GM12878 (cell line): ENCODE results near the gene NUP62. TPM values are rescaled to one million over a fixed set of nuclear protein-coding genes. Genes with fewer than 3 reads are reported as not detected.
A peak's percentile ranks its signal among the peaks of the same experiment; 100 is the strongest.

Source experiments
- ATAC-seq: fragments of 200-7000 bp; cut with Tn5 transposase; 3 replicates; pipeline ENCODE4 v1.9.1; 2020; ENCODE audit warnings: mild to moderate bottlenecking, moderate library complexity
- BruUV-seq: library from RNA; stranded (reverse); fragments of 400-500 nt; replicated peaks from 2 replicates; lab custom pipeline; 2021; lab: Mats Ljungman, UMichigan
- CTCF ChIA-PET: fragments of 300-600 bp; sonication (Branson Sonifier 250); formaldehyde crosslinking; extraction: SDS; loops from one replicate; lab custom pipeline; 2021; ENCODE audit warnings: inconsistent platforms; lab: Yijun Ruan, JAX
- POLR2A ChIA-PET: fragments of 350-600 bp; formaldehyde crosslinking; extraction: SDS; loops from one replicate; lab custom pipeline; 2021; ENCODE audit warnings: inconsistent platforms; lab: Charles Lee
- RAD21 ChIA-PET: fragments of 300-600 bp; sonication (Branson Sonifier 250); formaldehyde crosslinking; loops from one replicate; lab custom pipeline; 2023; ENCODE audit warnings: antibody characterized with exemption; ENCODE audit not compliant: unreplicated experiment; lab: Charles Lee
- SMC1A ChIA-PET: fragments of 300-600 bp; sonication (Branson Sonifier 250); formaldehyde crosslinking; loops from one replicate; lab custom pipeline; 2023; ENCODE audit not compliant: unreplicated experiment, uncharacterized antibody; lab: Charles Lee
- DNase-seq: peaks from one replicate; pipeline ENCODE4 v3.0.0-alpha.2; 2011; ENCODE audit warnings: low read depth, low spot score
- FAIRE-seq: peaks from 3 replicates; lab custom pipeline; 2011; peaks lifted over from hg19 to GRCh38; lab: Jason Lieb, UNC
- H2AFZ ChIP-seq: 2 replicates; pipeline ENCODE4 v1.6.0; 2011; ENCODE audit warnings: low read depth, low read length, control low read depth; ENCODE audit not compliant: control insufficient read depth
- H3K27ac ChIP-seq: 2 replicates; pipeline ENCODE4 v1.5.1; 2011; ENCODE audit warnings: control low read depth; ENCODE audit not compliant: control insufficient read depth, insufficient read depth
- H3K27me3 ChIP-seq, 2 experiments: replicated peaks in 1 of 2; 2 replicates each; pipeline versions ENCODE4 v1.6.0 to v1.6.1; 2011; ENCODE audit warnings: low read length in 1 of 2; ENCODE audit not compliant: control insufficient read depth in 2 of 2, insufficient read depth in 2 of 2
- H3K36me3 ChIP-seq, 2 experiments: 2 replicates each; pipeline ENCODE4 v1.5.1; 2011; ENCODE audit warnings: low read length in 1 of 2; ENCODE audit not compliant: control insufficient read depth in 2 of 2, insufficient read depth in 2 of 2
- H3K4me1 ChIP-seq: 2 replicates; pipeline ENCODE4 v1.6.1; 2011; ENCODE audit warnings: mild to moderate bottlenecking, low read length, moderate library complexity, mixed read lengths; ENCODE audit not compliant: control insufficient read depth, insufficient read depth
- H3K4me2 ChIP-seq: 2 replicates; pipeline ENCODE4 v1.6.0; 2011; ENCODE audit warnings: control low read depth; ENCODE audit not compliant: control insufficient read depth, insufficient read depth
- H3K4me3 ChIP-seq: fragments of 200-600 bp; sonication (generic); 2 replicates; pipeline ENCODE4 v1.5.1; 2016
- H3K79me2 ChIP-seq: 2 replicates; pipeline ENCODE4 v1.6.0; 2011; ENCODE audit warnings: low read length; ENCODE audit not compliant: control insufficient read depth, insufficient read depth
- H3K9ac ChIP-seq: 2 replicates; pipeline ENCODE4 v1.8.0; 2011; ENCODE audit warnings: low read length, control low read depth, mixed read lengths; ENCODE audit not compliant: control insufficient read depth, insufficient read depth
- H3K9me3 ChIP-seq: replicated peaks from 3 replicates; pipeline ENCODE4 v1.5.1; 2011; ENCODE audit warnings: mild to moderate bottlenecking, low read length; ENCODE audit not compliant: control insufficient read depth, insufficient read depth
- H4K20me1 ChIP-seq: 2 replicates; pipeline ENCODE4 v1.6.0; 2011; ENCODE audit not compliant: control insufficient read depth, insufficient read depth
- BCL11A ChIP-seq: IDR thresholded peaks from 2 replicates; pipeline ENCODE4 v1.6.1; 2011; ENCODE audit warnings: low read depth, low read length
- BHLHE40 ChIP-seq, 2 experiments: fragments of 450-650 bp in 1 of 2; IDR thresholded peaks; 2 replicates each; pipeline ENCODE4 v1.6.1; 2011 to 2017; ENCODE audit warnings: low read depth in 2 of 2, borderline replicate concordance in 1 of 2, improper control_type of control experiment in 1 of 2, low read length in 1 of 2, mild to moderate bottlenecking in 1 of 2
- CBFB ChIP-seq: IDR thresholded peaks from 2 replicates; pipeline ENCODE4 v1.6.1; 2016; ENCODE audit warnings: antibody characterized with exemption, low read depth
- CBX3 ChIP-seq: fragments of 200-600 bp; sonication (generic); IDR thresholded peaks from 2 replicates; pipeline ENCODE4 v1.6.1; 2016; ENCODE audit warnings: low read depth, borderline replicate concordance
- IKZF2 ChIP-seq, 2 experiments: fragments of 450-650 bp; IDR thresholded peaks; 2 replicates each; pipeline ENCODE4 v1.6.1; 2017; ENCODE audit warnings: mild to moderate bottlenecking in 2 of 2, moderate library complexity in 2 of 2
- KAT2A ChIP-seq: conservative IDR thresholded peaks from 2 replicates; pipeline ENCODE4 v1.6.1; 2011; ENCODE audit warnings: low read depth, low read length; ENCODE audit not compliant: control insufficient read depth
- POLR2A ChIP-seq: IDR thresholded peaks from 2 replicates; pipeline ENCODE4 v1.6.1; 2011; ENCODE audit warnings: low read depth, mild to moderate bottlenecking, low read length
- POLR2AphosphoS2 ChIP-seq: IDR thresholded peaks from 2 replicates; pipeline ENCODE4 v1.6.1; 2011; ENCODE audit warnings: low read depth, mild to moderate bottlenecking, low read length, improper control_type of control experiment, moderate library complexity
- POLR2AphosphoS5 ChIP-seq: IDR thresholded peaks from 2 replicates; pipeline ENCODE4 v1.6.1; 2011; ENCODE audit warnings: mild to moderate bottlenecking, low read length, inconsistent platforms
- RUNX3 ChIP-seq: IDR thresholded peaks from 2 replicates; pipeline ENCODE4 v1.6.1; 2012; ENCODE audit warnings: low read length, inconsistent platforms
- SMAD5 ChIP-seq: IDR thresholded peaks from 2 replicates; pipeline ENCODE4 v1.6.1; 2016; ENCODE audit warnings: antibody characterized with exemption, low read depth
- SMARCA5 ChIP-seq: fragments of 450-650 bp; IDR thresholded peaks from 2 replicates; pipeline ENCODE4 v1.6.1; 2017; ENCODE audit warnings: mild to moderate bottlenecking
- TCF12 ChIP-seq: IDR thresholded peaks from 2 replicates; pipeline ENCODE4 v1.6.1; 2011; ENCODE audit warnings: low read depth, mild to moderate bottlenecking, low read length
- ZBED1 ChIP-seq: IDR thresholded peaks from 2 replicates; pipeline ENCODE4 v1.6.1; 2016; ENCODE audit warnings: borderline replicate concordance
- WGBS: methylation state at CpG from one replicate; pipeline ENCODE4 v1.1.6; 2016; ENCODE audit warnings: low lambda C conversion rate; ENCODE audit not compliant: insufficient replicate concordance, insufficient coverage; ENCODE audit errors: missing lambda C conversion rate; 5-methylcytosine and 5-hydroxymethylcytosine counted together
- in situ Hi-C: fragments of 300-500 bp; cut with MboI; formaldehyde crosslinking; loops from 9 replicates; pipeline ENCODE4 v1.14.3; 2018; ENCODE audit warnings: mixed read lengths
- intact Hi-C: fragments of 100-400 bp; cut with micrococcal nuclease; formaldehyde crosslinking; loops from one replicate; pipeline ENCODE4 v1.14.2; 2022; ENCODE audit not compliant: unreplicated experiment
- polyA plus RNA-seq, 11 experiments: library from polyadenylated mRNA; depleted of rRNA in 4 of 11; unstranded in 6 of 11; stranded (reverse) in 5 of 11; fragments of >200 nt; fragmentation: Nextera tagmentation in 4 of 11; fragmentation: Illumina TruSeq in 1 of 11; extraction: Ambion mirVana in 4 of 11; extraction: Trizol in 1 of 11; gene quantifications; 1 replicate in 1 of 11; 2 replicates in 10 of 11; pipeline versions ENCODE4 v1.2.1 to v1.2.3, GENCODE V29; 2011 to 2016; ENCODE audit warnings: inconsistent platforms in 2 of 11, missing spikeins in 2 of 11, low read depth in 1 of 11
- total RNA-seq, 4 experiments: library from RNA; depleted of rRNA in 3 of 4; stranded (reverse); fragments of >200 nt in 3 of 4; fragmentation: Illumina TruSeq in 1 of 4; extraction: Trizol in 1 of 4; gene quantifications; 2 replicates each; pipeline versions ENCODE4 v1.2.1 to v1.2.3, GENCODE V29; 2013 to 2021
- TF ChIP-seq, protein P1 (sequence below): IDR thresholded peaks from 2 replicates; pipeline ENCODE4 v1.6.1; 2011; ENCODE audit warnings: borderline replicate concordance, low read depth, mild to moderate bottlenecking, moderate library complexity, mixed read lengths, low read length; ENCODE audit not compliant: insufficient read depth; ENCODE audit errors: extremely low read length

The NUP62 gene
- total and polyA plus RNA-seq, 10 of the 15 experiments (the other 5 are each of a cell fraction or from before 2014, with no cell fraction given) = 19.5 to 110 (median 66.9) TPM

DNA sequence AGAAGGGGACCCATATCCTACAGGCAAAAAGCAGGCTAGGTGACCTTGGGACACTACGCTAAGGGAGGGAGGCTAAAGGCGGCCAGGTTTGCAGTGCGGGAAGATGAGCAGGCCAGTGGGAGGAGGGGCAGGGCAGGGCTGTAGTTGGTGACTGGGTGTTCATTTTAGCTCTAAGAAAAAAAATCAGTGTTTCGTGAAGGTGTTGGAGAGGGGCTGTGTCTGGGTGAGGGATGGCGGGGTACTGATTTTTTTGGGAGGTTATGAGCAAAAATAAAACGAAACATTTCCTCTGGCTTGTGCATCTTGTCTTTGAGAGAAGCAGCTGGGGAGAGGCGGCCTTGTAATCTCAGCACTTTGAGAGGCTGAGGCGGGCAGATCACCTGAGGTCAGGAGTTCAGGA is 4.3 kb upstream of the NUP62 start (continued):
- peak in 1 of 2 experiments; percentile 26; a peak in 1 of 4 replicates for TF ChIP-seq BHLHE40 (IDR thresholded peaks at IDR 0.05; ENCODE audit: borderline replicate concordance in 1 of 2, low read depth in 2 of 2, low read length in 1 of 2)
- no peak for TF ChIP-seq SMARCA5
- no peak for TF ChIP-seq IKZF2 (IDR thresholded peaks at IDR 0.05)
- TF ChIP-seq CBX3 = no peak

DNA sequence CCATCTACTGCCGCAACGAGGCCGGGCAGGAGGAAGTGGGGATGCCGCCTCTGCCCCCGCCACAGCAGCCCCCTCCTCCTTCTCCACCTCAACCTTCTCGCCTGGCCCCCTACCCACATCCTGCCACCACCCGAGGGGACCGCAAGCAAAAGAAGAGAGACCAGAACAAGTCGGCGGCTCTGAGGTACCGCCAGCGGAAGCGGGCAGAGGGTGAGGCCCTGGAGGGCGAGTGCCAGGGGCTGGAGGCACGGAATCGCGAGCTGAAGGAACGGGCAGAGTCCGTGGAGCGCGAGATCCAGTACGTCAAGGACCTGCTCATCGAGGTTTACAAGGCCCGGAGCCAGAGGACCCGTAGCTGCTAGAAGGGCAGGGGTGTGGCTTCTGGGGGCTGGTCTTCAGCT is 3.4 kb upstream of the NUP62 start:
- CTCF ChIA-PET = interaction anchor here (0.6 to 0.7 kb wide), 2 partner anchors 47 to 51 kb away, joined by 3 read pairs; no protein-coding TSS in a partner anchor
- peaks cover 6% of the 10 kb centered on the region for H3K4me1 ChIP-seq
- in situ Hi-C loops (loop anchor here (10.0 kb wide), 1 partner anchor 202 kb away; no protein-coding TSS in a partner anchor), intact Hi-C loops (no loop called here)
- peaks cover 40% of the 10 kb centered on the region for H3K79me2 ChIP-seq
- H3K4me2 ChIP-seq = no peak overlapping the region
- SMC1A ChIA-PET = interaction anchor here (1.2 kb wide), 1 partner anchor 21 kb away, joined by 3 read pairs; no protein-coding TSS in a partner anchor
- H3K9ac ChIP-seq = no peak overlapping the region
- no peak overlapping the region for H3K27ac ChIP-seq
- no peaks in the 10 kb centered on the region for H4K20me1 ChIP-seq
- no peaks in the 10 kb centered on the region for H3K27me3 ChIP-seq
- FAIRE-seq (no peak), DNase-seq (no peak)
- H3K36me3 ChIP-seq = peaks cover 6 to 9% of the 10 kb centered on the region in 2 experiments; a peak in 3 of 4 replicates
- POLR2A ChIA-PET = interaction anchor here (0.8 kb wide), 1 partner anchor 21 kb away, joined by 5 read pairs; no protein-coding TSS in a partner anchor
- RAD21 ChIA-PET = interaction anchor here (0.6 kb wide), 1 partner anchor 21 kb away, joined by 3 read pairs; no protein-coding TSS in a partner anchor
- H2AFZ ChIP-seq = no peak overlapping the region
- no peak overlapping the region for H3K4me3 ChIP-seq
- TF ChIP-seq POLR2AphosphoS2 (peak; percentile 75), KAT2A (no peak), POLR2A (peak; percentile 66), POLR2AphosphoS5 (peak; percentile 22; the same call in 1 of the 2 replicates), TCF12 (no peak), RUNX3 (no peak), BCL11A (no peak), CBFB (no peak), SMAD5 (no peak), ZBED1 (0 out of 2 replicates have a peak, but pooled peaks have one; percentile 4)
- TF ChIP-seq, protein P1, sequence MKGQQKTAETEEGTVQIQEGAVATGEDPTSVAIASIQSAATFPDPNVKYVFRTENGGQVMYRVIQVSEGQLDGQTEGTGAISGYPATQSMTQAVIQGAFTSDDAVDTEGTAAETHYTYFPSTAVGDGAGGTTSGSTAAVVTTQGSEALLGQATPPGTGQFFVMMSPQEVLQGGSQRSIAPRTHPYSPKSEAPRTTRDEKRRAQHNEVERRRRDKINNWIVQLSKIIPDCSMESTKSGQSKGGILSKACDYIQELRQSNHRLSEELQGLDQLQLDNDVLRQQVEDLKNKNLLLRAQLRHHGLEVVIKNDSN = no peak
- TF ChIP-seq, all 136 proteins: peak for 4
- no peak for ATAC-seq
- no peaks in the 10 kb centered on the region for H3K9me3 ChIP-seq
- WGBS = 82% methylated on average over 25 of the region's 25 CpGs
- BruUV-seq = no TSS peak
